Trophoblast cell (in vitro differentiated cells and primary cell): Measurements from ENCODE around the gene EVI2A.

Experiments used
- DNase-seq, 2 donors: peaks; one replicate each; pipeline ENCODE4 v3.0.0-alpha.2; 2016
- H2AFZ ChIP-seq: 2 replicates; pipeline ENCODE4 v1.6.1; 2013; ENCODE audit warnings: low read length, moderate library complexity, mild to moderate bottlenecking; ENCODE audit not compliant: insufficient read depth, poor library complexity
- H2AK5ac ChIP-seq: 2 replicates; pipeline ENCODE4 v1.6.1; 2013; ENCODE audit warnings: mild to moderate bottlenecking, low read length
- H2BK120ac ChIP-seq: 2 replicates; pipeline ENCODE4 v1.6.1; 2013; ENCODE audit warnings: low read length, mild to moderate bottlenecking, moderate library complexity; ENCODE audit not compliant: insufficient read depth, poor library complexity
- H2BK12ac ChIP-seq: 2 replicates; pipeline ENCODE4 v1.6.1; 2013; ENCODE audit warnings: mild to moderate bottlenecking, low read length, moderate library complexity
- H2BK5ac ChIP-seq: 2 replicates; pipeline ENCODE4 v1.6.1; 2013; ENCODE audit warnings: low read length, low read depth, moderate library complexity, mild to moderate bottlenecking; ENCODE audit not compliant: poor library complexity
- H3K14ac ChIP-seq: 2 replicates; pipeline ENCODE4 v1.6.1; 2013; ENCODE audit warnings: mild to moderate bottlenecking, low read length
- H3K18ac ChIP-seq: 2 replicates; pipeline ENCODE4 v1.6.1; 2013; ENCODE audit warnings: mild to moderate bottlenecking, low read length
- H3K23ac ChIP-seq: 2 replicates; pipeline ENCODE4 v1.6.1; 2013; ENCODE audit warnings: low read length
- H3K27ac ChIP-seq: 2 replicates; pipeline ENCODE4 v1.5.1; 2013; ENCODE audit warnings: low read depth, mild to moderate bottlenecking, inconsistent platforms, low read length, moderate library complexity
- H3K27me3 ChIP-seq: 2 replicates; pipeline ENCODE4 v1.6.1; 2013; ENCODE audit warnings: inconsistent platforms, mild to moderate bottlenecking, low read length, moderate library complexity; ENCODE audit not compliant: insufficient read depth
- H3K36me3 ChIP-seq, 2 experiments: 1 replicate in 1 of 2; 2 replicates in 1 of 2; pipeline ENCODE4 v1.6.1; 2013; ENCODE audit warnings: low read length in 2 of 2, mild to moderate bottlenecking in 2 of 2, moderate library complexity in 1 of 2; ENCODE audit not compliant: insufficient read depth in 2 of 2, control insufficient read depth in 1 of 2
- H3K4ac ChIP-seq: 2 replicates; pipeline ENCODE4 v1.6.1; 2013; ENCODE audit warnings: low read depth, mild to moderate bottlenecking, low read length, moderate library complexity
- H3K4me1 ChIP-seq, 2 experiments: 1 replicate in 1 of 2; 2 replicates in 1 of 2; pipeline ENCODE4 v1.6.1; 2013; ENCODE audit warnings: low read length in 2 of 2, mild to moderate bottlenecking in 2 of 2, moderate library complexity in 1 of 2; ENCODE audit not compliant: insufficient read depth in 2 of 2, control insufficient read depth in 1 of 2
- H3K4me2 ChIP-seq: 2 replicates; pipeline ENCODE4 v1.6.1; 2013; ENCODE audit warnings: inconsistent platforms, mild to moderate bottlenecking, low read length, moderate library complexity
- H3K4me3 ChIP-seq: 2 replicates; pipeline ENCODE4 v1.5.1; 2013; ENCODE audit warnings: mild to moderate bottlenecking, low read depth, low read length, inconsistent platforms
- H3K79me1 ChIP-seq: one replicate; pipeline ENCODE4 v1.6.1; 2013; ENCODE audit warnings: low read length
- H3K79me2 ChIP-seq: 2 replicates; pipeline ENCODE4 v1.6.1; 2013; ENCODE audit warnings: low read length, mild to moderate bottlenecking; ENCODE audit not compliant: control insufficient read depth, insufficient read depth, poor library complexity
- H3K9ac ChIP-seq: 2 replicates; pipeline ENCODE4 v1.6.1; 2013; ENCODE audit warnings: mild to moderate bottlenecking, low read length
- H3K9me3 ChIP-seq: 2 replicates; pipeline ENCODE4 v1.6.1; 2013; ENCODE audit warnings: low read depth, mild to moderate bottlenecking, control low read depth, inconsistent platforms, low read length; ENCODE audit not compliant: insufficient read depth
- H4K12ac ChIP-seq: 2 replicates; pipeline ENCODE4 v1.6.1; 2013; ENCODE audit warnings: low read depth, mild to moderate bottlenecking, low read length, moderate library complexity
- H4K8ac ChIP-seq: 2 replicates; pipeline ENCODE4 v1.6.1; 2013; ENCODE audit warnings: low read depth, mild to moderate bottlenecking, low read length, moderate library complexity
- H4K91ac ChIP-seq: one replicate; pipeline ENCODE4 v1.6.1; 2013; ENCODE audit warnings: low read depth, mild to moderate bottlenecking, low read length, moderate library complexity
- WGBS: extraction: QIAGEN DNeasy Blood & Tissue Kit; methylation state at CpG from one replicate; pipeline ENCODE4 v1.1.7; 2013; ENCODE audit warnings: missing lambda C conversion rate; ENCODE audit not compliant: insufficient read length, insufficient coverage; ENCODE audit errors: extremely low coverage; 5-methylcytosine and 5-hydroxymethylcytosine counted together

The EVI2A gene

GRCh38 chr17:31310260-31310659 lies 11.2 kb downstream of the EVI2A start:
- no peaks in the 10 kb centered on the region for H3K79me1 ChIP-seq
- H3K18ac ChIP-seq = no peak overlapping the region
- H2AK5ac ChIP-seq = no peak overlapping the region
- no peaks in the 10 kb centered on the region for H3K4me1 ChIP-seq
- H3K4me3 ChIP-seq = no peak overlapping the region
- no peak overlapping the region for H2BK120ac ChIP-seq
- no CpG with 5 or more reads among the region's 2 CpGs for WGBS
- no peak overlapping the region for H2BK5ac ChIP-seq
- no peak overlapping the region for H4K12ac ChIP-seq
- no peak overlapping the region for H3K23ac ChIP-seq
- no peak overlapping the region for H2BK12ac ChIP-seq
- H4K8ac ChIP-seq = no peak overlapping the region
- no peaks in the 10 kb centered on the region for H3K27me3 ChIP-seq
- H3K4ac ChIP-seq = no peak overlapping the region
- H3K79me2 ChIP-seq = no peaks in the 10 kb centered on the region
- H3K9ac ChIP-seq = no peak overlapping the region
- H3K14ac ChIP-seq = no peak overlapping the region
- DNase-seq = no peak
- no peaks in the 10 kb centered on the region for H3K9me3 ChIP-seq
- H3K36me3 ChIP-seq = peaks cover 0 to 2% of the 10 kb centered on the region in 2 experiments
- no peak overlapping the region for H4K91ac ChIP-seq
- H3K27ac ChIP-seq = no peak overlapping the region
- H2AFZ ChIP-seq = no peak overlapping the region
- H3K4me2 ChIP-seq = no peak overlapping the region

- no peak overlapping the region for H3K27ac ChIP-seq
- no peak overlapping the region for H3K4me2 ChIP-seq
- H2BK5ac ChIP-seq = no peak overlapping the region
- H2AFZ ChIP-seq = no peak overlapping the region
- no peak overlapping the region for H4K91ac ChIP-seq
- no peaks in the 10 kb centered on the region for H3K9me3 ChIP-seq
- no peak overlapping the region for H3K18ac ChIP-seq
- H2BK12ac ChIP-seq = no peak overlapping the region
- no peak overlapping the region for H4K8ac ChIP-seq
- H3K79me1 ChIP-seq = no peaks in the 10 kb centered on the region
- H3K36me3 ChIP-seq = peaks cover 0 to 2% of the 10 kb centered on the region in 2 experiments
- H3K4me1 ChIP-seq = no peaks in the 10 kb centered on the region
- H3K23ac ChIP-seq = no peak overlapping the region
- H3K4ac ChIP-seq = no peak overlapping the region
- H3K79me2 ChIP-seq = no peaks in the 10 kb centered on the region
- no peaks in the 10 kb centered on the region for H3K27me3 ChIP-seq
- H2BK120ac ChIP-seq = no peak overlapping the region
- H3K14ac ChIP-seq = no peak overlapping the region
- no peak overlapping the region for H4K12ac ChIP-seq
- WGBS = no CpG with 5 or more reads among the region's 2 CpGs
- DNase-seq = peak in 1 of 2 donors; percentile 12
- no peak overlapping the region for H3K9ac ChIP-seq
- no peak overlapping the region for H3K4me3 ChIP-seq
- H2AK5ac ChIP-seq = no peak overlapping the region
These were observed 11.9 kb downstream of the EVI2A start for GRCh38 chr17:31309556-31309955.

- Histone ChIP-seq H2BK12ac (no peak overlapping the region), H2AFZ (no peak overlapping the region), H3K79me2 (no peaks in the 10 kb centered on the region), H3K36me3 (peaks cover 0 to 2% of the 10 kb centered on the region in 2 experiments), H3K18ac (no peak overlapping the region), H4K12ac (no peak overlapping the region), H3K27ac (no peak overlapping the region), H2BK5ac (no peak overlapping the region), H3K4me3 (no peak overlapping the region), H3K14ac (no peak overlapping the region), H3K4me2 (no peak overlapping the region), H3K9me3 (no peaks in the 10 kb centered on the region), H3K27me3 (no peaks in the 10 kb centered on the region), H3K9ac (no peak overlapping the region), H3K79me1 (no peaks in the 10 kb centered on the region), H3K4me1 (no peaks in the 10 kb centered on the region), H4K8ac (no peak overlapping the region), H4K91ac (no peak overlapping the region), H3K4ac (no peak overlapping the region), H2AK5ac (no peak overlapping the region), H2BK120ac (no peak overlapping the region), H3K23ac (no peak overlapping the region)
- no CpG with 5 or more reads among the region's 5 CpGs for WGBS
- peak in 1 of 2 donors; percentile 18 for DNase-seq
These were observed 12.8 kb downstream of the EVI2A start for GRCh38 chr17:31308372-31309334.

- no peak overlapping the region for H2AK5ac ChIP-seq
- no peak for DNase-seq
- H2BK12ac ChIP-seq = no peak overlapping the region
- H3K36me3 ChIP-seq = peaks cover 0 to 2% of the 10 kb centered on the region in 2 experiments
- no peaks in the 10 kb centered on the region for H3K79me1 ChIP-seq
- H3K9ac ChIP-seq = no peak overlapping the region
- H3K14ac ChIP-seq = no peak overlapping the region
- H3K79me2 ChIP-seq = no peaks in the 10 kb centered on the region
- no peak overlapping the region for H3K27ac ChIP-seq
- no peak overlapping the region for H2BK120ac ChIP-seq
- no peak overlapping the region for H2BK5ac ChIP-seq
- no peak overlapping the region for H3K18ac ChIP-seq
- H3K9me3 ChIP-seq = no peaks in the 10 kb centered on the region
- H3K4ac ChIP-seq = no peak overlapping the region
- no peak overlapping the region for H3K4me3 ChIP-seq
- no peak overlapping the region for H3K4me2 ChIP-seq
- no peak overlapping the region for H4K12ac ChIP-seq
- no peaks in the 10 kb centered on the region for H3K27me3 ChIP-seq
- H4K91ac ChIP-seq = no peak overlapping the region
- H2AFZ ChIP-seq = no peak overlapping the region
- no peak overlapping the region for H3K23ac ChIP-seq
- no CpG with 5 or more reads among the region's 1 CpG for WGBS
- no peaks in the 10 kb centered on the region for H3K4me1 ChIP-seq
- no peak overlapping the region for H4K8ac ChIP-seq
These were observed 13.8 kb downstream of the EVI2A start for GRCh38 chr17:31307640-31308039.
